GM21381 (cell line): ENCODE data around the gene MALRD1.

ENCODE experiments used
- ATAC-seq: cut with Tn5 transposase; IDR thresholded peaks from one replicate; pipeline ENCODE4 v1.9.1; 2021; ENCODE audit warnings: mild to moderate bottlenecking, moderate library complexity; ENCODE audit not compliant: unreplicated experiment

The MALRD1 gene

GRCh38 chr10:19107406-19107805 is 58.8 kb downstream of the MALRD1 start:
- ATAC-seq: no peak

GRCh38 chr10:19111501-19112267 is 63.1 kb downstream of the MALRD1 start:
- no peak for ATAC-seq

- no peak for ATAC-seq
Observed at GRCh38 chr10:19117438-19117837, 68.8 kb downstream of the MALRD1 start.

- ATAC-seq: no peak
Observed at GRCh38 chr10:19119191-19119590, 70.6 kb downstream of the MALRD1 start.

GRCh38 chr10:19120381-19120908 is 71.8 kb downstream of the MALRD1 start:
- ATAC-seq: no peak

- no peak for ATAC-seq
Observed at GRCh38 chr10:19133992-19134391, 85.4 kb downstream of the MALRD1 start.

- no peak for ATAC-seq
Observed at GRCh38 chr10:19142967-19143366, 94.4 kb downstream of the MALRD1 start.

- ATAC-seq: no peak
Observed at GRCh38 chr10:19144206-19144605, 95.6 kb downstream of the MALRD1 start.

GRCh38 chr10:19154375-19154774 is 105.8 kb downstream of the MALRD1 start:
- ATAC-seq: no peak

- no peak for ATAC-seq
Observed at GRCh38 chr10:19158358-19158757, 109.8 kb downstream of the MALRD1 start.

GRCh38 chr10:19158870-19159269 is 110.3 kb downstream of the MALRD1 start:
- no peak for ATAC-seq

GRCh38 chr10:19164461-19164860 is 115.9 kb downstream of the MALRD1 start:
- no peak for ATAC-seq

- ATAC-seq: no peak
Observed at GRCh38 chr10:19168584-19168983, 120.0 kb downstream of the MALRD1 start.

- ATAC-seq: no peak
Observed at GRCh38 chr10:19169041-19169440, 120.4 kb downstream of the MALRD1 start.

- ATAC-seq: no peak
Observed at GRCh38 chr10:19169684-19170083, 121.1 kb downstream of the MALRD1 start.

GRCh38 chr10:19178675-19179074 is 130.1 kb downstream of the MALRD1 start:
- ATAC-seq: no peak

- no peak for ATAC-seq
Observed at GRCh38 chr10:19184891-19185290, 136.3 kb downstream of the MALRD1 start.

- no peak for ATAC-seq
Observed at GRCh38 chr10:19194866-19195265, 146.3 kb downstream of the MALRD1 start.

- ATAC-seq: no peak
Observed at GRCh38 chr10:19195698-19196097, 147.1 kb downstream of the MALRD1 start.

GRCh38 chr10:19200211-19200610 is 151.6 kb downstream of the MALRD1 start:
- ATAC-seq: no peak

- ATAC-seq: no peak
Observed at GRCh38 chr10:19204246-19204917, 155.8 kb downstream of the MALRD1 start.

- ATAC-seq: no peak
Observed at GRCh38 chr10:19209319-19209718, 160.7 kb downstream of the MALRD1 start.
